Fibroblast of pulmonary artery (primary cell): ENCODE results near the gene NPAS3.

Experiments
- DNase-seq: peaks from one replicate; pipeline ENCODE4 v3.0.0-alpha.2; 2010; ENCODE audit warnings: low read depth
- H3K4me3 ChIP-seq: replicated peaks from 2 replicates; pipeline ENCODE4 v1.5.1; 2011; ENCODE audit warnings: low read depth, mild to moderate bottlenecking, control low read depth, low read length, moderate library complexity
- CTCF ChIP-seq: IDR thresholded peaks from 2 replicates; pipeline ENCODE4 v1.5.1; 2011; ENCODE audit warnings: mild to moderate bottlenecking, control low read depth, low read length, inconsistent platforms; ENCODE audit errors: missing control alignments

The NPAS3 gene

GRCh38 chr14:33805593-33805992 lies 866.9 kb downstream of the NPAS3 start:
- no peak for TF ChIP-seq CTCF
- no peak overlapping the region for H3K4me3 ChIP-seq
- DNase-seq, result no peak

GRCh38 chr14:33806905-33807304 lies 868.2 kb downstream of the NPAS3 start:
- H3K4me3 ChIP-seq, result no peak overlapping the region
- DNase-seq, result no peak
- no peak for TF ChIP-seq CTCF

- no peak for TF ChIP-seq CTCF
- no peak overlapping the region for H3K4me3 ChIP-seq
- no peak for DNase-seq
Measured at GRCh38 chr14:33808187-33808586, 869.5 kb downstream of the NPAS3 start.

- DNase-seq, result no peak
- no peak for TF ChIP-seq CTCF
- H3K4me3 ChIP-seq, result no peak overlapping the region
Measured at GRCh38 chr14:33809396-33809981, 870.8 kb downstream of the NPAS3 start.

GRCh38 chr14:33810308-33810707 lies 871.6 kb downstream of the NPAS3 start:
- DNase-seq, result peak; percentile 11

GRCh38 chr14:33811721-33812120 lies 873.0 kb downstream of the NPAS3 start:
- no peak for TF ChIP-seq CTCF
- H3K4me3 ChIP-seq, result no peak overlapping the region
- DNase-seq, result no peak

More at GRCh38 chr14:33810308-33810707, 871.6 kb downstream of the NPAS3 start:
- no peak overlapping the region for H3K4me3 ChIP-seq
- TF ChIP-seq CTCF, result no peak

GRCh38 chr14:33812181-33812580 lies 873.5 kb downstream of the NPAS3 start:
- DNase-seq, result no peak
- H3K4me3 ChIP-seq, result no peak overlapping the region
- no peak for TF ChIP-seq CTCF
